ENCODE measurements around the gene ZC3H18.
A peak's percentile ranks its signal among the peaks of the same experiment; 100 is the strongest.

The ZC3H18 gene

DNA sequence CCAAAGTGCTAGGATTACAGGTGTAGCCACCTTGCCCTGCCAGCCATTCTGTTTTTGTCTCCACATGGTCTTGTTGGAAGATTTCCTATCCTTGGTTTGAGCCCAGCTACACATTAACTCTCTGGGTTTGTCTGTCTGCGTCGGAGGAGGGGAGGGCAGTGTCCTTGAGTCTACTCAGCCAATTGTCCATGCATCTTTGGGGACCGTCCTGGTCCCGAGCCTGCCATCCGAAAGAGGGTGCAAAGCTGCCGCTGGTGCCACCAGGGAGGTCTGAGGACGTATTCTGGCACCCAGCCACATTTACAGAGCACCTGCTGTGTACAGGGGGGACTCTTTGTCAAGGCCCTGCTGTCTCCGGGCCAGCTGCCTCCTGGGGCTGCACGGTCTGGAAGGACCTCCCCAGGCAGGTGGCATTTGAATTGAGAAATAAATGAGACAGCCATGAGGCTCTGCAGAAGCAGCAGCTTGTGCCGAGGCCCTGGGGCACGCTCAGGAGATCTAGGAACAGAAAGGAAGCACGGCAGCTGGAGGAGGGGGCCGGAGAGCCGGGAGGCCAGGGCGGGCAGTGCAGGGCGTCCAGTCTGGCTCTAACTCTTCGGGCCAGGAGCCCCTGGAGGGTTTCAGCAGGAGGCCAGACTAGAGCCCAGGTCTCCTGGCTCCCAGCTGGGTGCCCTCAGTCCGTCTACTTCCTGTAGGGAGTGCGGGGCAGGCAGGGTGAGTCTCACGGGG lies 79.2 kb downstream of the ZC3H18 start:
- Histone ChIP-seq H3K27ac (replicated peaks) (peak overlapping the region; percentile 98), H3K4me3 (replicated peaks; ENCODE audit: insufficient read depth, low read length) (peak overlapping the region; percentile 77), H3K27me3 (ENCODE audit: insufficient read depth, poor library complexity, severe bottlenecking) (no peaks in the 10 kb centered on the region)
- peak in 1 of 2 experiments; percentile 31 for DNase-seq (ENCODE audit: low read depth in 1 of 2, low spot score in 1 of 2)
- TF ChIP-seq SPI1 (IDR thresholded peaks at IDR 0.05; ENCODE audit: borderline replicate concordance, low read depth): no peak
- TF ChIP-seq, protein P1, sequence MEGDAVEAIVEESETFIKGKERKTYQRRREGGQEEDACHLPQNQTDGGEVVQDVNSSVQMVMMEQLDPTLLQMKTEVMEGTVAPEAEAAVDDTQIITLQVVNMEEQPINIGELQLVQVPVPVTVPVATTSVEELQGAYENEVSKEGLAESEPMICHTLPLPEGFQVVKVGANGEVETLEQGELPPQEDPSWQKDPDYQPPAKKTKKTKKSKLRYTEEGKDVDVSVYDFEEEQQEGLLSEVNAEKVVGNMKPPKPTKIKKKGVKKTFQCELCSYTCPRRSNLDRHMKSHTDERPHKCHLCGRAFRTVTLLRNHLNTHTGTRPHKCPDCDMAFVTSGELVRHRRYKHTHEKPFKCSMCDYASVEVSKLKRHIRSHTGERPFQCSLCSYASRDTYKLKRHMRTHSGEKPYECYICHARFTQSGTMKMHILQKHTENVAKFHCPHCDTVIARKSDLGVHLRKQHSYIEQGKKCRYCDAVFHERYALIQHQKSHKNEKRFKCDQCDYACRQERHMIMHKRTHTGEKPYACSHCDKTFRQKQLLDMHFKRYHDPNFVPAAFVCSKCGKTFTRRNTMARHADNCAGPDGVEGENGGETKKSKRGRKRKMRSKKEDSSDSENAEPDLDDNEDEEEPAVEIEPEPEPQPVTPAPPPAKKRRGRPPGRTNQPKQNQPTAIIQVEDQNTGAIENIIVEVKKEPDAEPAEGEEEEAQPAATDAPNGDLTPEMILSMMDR (IDR thresholded peaks at IDR 0.05; ENCODE audit: insufficient read depth, low read length): no peak
- 0 out of 2 replicates have a peak, but pooled peaks have one; percentile 35 for TF ChIP-seq POLR2AphosphoS5 (IDR thresholded peaks at IDR 0.05; ENCODE audit: low read depth)
- TF ChIP-seq, protein P2, sequence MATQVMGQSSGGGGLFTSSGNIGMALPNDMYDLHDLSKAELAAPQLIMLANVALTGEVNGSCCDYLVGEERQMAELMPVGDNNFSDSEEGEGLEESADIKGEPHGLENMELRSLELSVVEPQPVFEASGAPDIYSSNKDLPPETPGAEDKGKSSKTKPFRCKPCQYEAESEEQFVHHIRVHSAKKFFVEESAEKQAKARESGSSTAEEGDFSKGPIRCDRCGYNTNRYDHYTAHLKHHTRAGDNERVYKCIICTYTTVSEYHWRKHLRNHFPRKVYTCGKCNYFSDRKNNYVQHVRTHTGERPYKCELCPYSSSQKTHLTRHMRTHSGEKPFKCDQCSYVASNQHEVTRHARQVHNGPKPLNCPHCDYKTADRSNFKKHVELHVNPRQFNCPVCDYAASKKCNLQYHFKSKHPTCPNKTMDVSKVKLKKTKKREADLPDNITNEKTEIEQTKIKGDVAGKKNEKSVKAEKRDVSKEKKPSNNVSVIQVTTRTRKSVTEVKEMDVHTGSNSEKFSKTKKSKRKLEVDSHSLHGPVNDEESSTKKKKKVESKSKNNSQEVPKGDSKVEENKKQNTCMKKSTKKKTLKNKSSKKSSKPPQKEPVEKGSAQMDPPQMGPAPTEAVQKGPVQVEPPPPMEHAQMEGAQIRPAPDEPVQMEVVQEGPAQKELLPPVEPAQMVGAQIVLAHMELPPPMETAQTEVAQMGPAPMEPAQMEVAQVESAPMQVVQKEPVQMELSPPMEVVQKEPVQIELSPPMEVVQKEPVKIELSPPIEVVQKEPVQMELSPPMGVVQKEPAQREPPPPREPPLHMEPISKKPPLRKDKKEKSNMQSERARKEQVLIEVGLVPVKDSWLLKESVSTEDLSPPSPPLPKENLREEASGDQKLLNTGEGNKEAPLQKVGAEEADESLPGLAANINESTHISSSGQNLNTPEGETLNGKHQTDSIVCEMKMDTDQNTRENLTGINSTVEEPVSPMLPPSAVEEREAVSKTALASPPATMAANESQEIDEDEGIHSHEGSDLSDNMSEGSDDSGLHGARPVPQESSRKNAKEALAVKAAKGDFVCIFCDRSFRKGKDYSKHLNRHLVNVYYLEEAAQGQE (IDR thresholded peaks at IDR 0.05; ENCODE audit: insufficient replicate concordance, low read depth): no peak
- TF ChIP-seq GABPA (IDR thresholded peaks at IDR 0.05; ENCODE audit: low read depth): no peak

DNA sequence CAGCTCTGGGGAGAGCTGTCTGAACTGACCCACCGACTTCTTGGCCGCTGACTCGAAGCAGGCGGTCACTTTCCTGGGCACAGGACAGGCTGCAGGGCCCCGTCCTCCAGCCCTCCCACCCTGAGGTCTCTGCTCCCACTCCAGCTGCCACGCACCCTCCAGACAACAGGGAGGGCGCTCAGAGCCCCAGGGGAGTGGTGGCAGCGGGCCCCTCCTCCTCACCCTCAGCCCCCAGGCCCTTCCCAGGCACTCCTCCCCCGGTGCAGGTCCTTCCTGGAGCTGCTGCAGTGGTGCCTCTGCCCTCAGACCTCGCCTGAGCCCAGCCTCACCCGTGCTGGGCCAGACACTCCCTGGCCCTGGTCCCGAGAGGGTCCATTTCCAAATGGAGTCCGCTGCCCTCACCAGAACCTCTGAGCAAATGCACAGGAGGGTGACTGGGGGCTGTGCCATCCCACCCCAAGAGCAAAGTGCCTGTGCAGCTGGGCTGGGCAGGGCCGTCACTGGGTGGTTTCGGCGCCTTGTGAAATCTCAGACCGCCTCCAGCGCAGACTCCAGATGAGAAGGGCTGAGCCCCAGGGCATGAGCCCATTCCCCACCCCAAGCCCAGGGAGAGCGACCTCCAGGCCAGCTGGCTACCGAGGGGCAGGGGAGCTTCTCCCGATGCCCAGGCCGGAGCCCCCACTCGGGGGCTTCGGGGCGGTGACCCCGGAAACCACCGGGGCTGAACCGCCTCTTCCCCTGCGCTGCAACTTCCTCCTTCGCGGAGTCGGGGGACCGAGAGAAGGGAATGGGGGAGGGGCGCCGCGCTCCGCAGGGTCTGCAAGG lies 79.9 kb downstream of the ZC3H18 start:
- peak overlapping the region; percentile 98 for H3K27ac ChIP-seq (replicated peaks)
- TF ChIP-seq POLR2AphosphoS5 (IDR thresholded peaks at IDR 0.05; ENCODE audit: low read depth): 0 out of 2 replicates have a peak, but pooled peaks have one; percentile 20
- TF ChIP-seq SPI1 (IDR thresholded peaks at IDR 0.05; ENCODE audit: borderline replicate concordance, low read depth): peak; percentile 24; the same call in 1 of the 2 replicates
- TF ChIP-seq, protein P1 (IDR thresholded peaks at IDR 0.05; ENCODE audit: insufficient read depth, low read length): no peak
- H3K27me3 ChIP-seq (ENCODE audit: insufficient read depth, poor library complexity, severe bottlenecking): no peaks in the 10 kb centered on the region
- H3K4me3 ChIP-seq (replicated peaks; ENCODE audit: insufficient read depth, low read length): peak overlapping the region; percentile 77
- DNase-seq (ENCODE audit: low read depth in 1 of 2, low spot score in 1 of 2): peak in 1 of 2 experiments; percentile 53

DNA sequence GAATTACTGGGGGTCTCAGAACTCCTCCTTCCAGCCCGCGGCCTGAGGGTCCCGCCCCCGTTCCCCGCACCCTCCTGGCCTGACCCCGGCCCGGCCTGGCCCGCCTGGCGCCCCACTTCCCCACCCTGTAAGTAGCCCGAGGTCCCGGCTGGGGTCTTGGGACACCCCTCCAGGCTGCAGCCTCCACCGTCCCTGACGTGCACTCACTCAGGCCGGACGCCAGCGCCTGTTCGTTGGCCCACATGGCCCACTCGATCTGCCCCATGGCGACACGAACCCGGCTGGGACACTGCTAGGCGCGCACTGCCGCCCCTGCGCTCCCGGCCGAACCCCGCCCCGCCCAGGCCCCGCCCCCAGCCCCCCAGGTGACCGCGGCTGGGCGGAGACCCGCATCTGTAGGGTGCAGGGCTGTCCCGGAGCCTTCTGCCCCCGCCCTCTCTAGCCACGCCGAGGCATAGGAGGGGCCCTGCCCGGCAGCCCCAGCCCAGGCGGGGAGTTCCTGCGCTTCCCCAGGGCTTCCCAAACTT lies 80.6 kb downstream of the ZC3H18 start, which contains the start of gene CYBA:
Gene CYBA, minus strand, starts transcription at position 305 of the 527 bp plus-strand sequence. Its CDS starts 40 bp downstream, at position 265.
- Histone ChIP-seq H3K27ac (replicated peaks) (peak within 1 kb of the TSS; percentile 98), H3K27me3 (ENCODE audit: insufficient read depth, poor library complexity, severe bottlenecking) (no peaks in the 10 kb centered on the region), H3K4me3 (replicated peaks; ENCODE audit: insufficient read depth, low read length) (peak within 1 kb of the TSS; percentile 77)
- peak; percentile 67 to 71 for DNase-seq (ENCODE audit: low read depth in 1 of 2, low spot score in 1 of 2)
- TF ChIP-seq, protein P2 (IDR thresholded peaks at IDR 0.05; ENCODE audit: insufficient replicate concordance, low read depth): no peak
- TF ChIP-seq POLR2AphosphoS5 (IDR thresholded peaks at IDR 0.05; ENCODE audit: low read depth): peak; percentile 64; the same call in 1 of the 2 replicates

All from HL-60 (cell line).